Measurements from ENCODE around the gene IL20RB.

IL20RB gene

GRCh38 chr3:137041251-137041650, 83.5 kb downstream of the IL20RB start:
- Histone ChIP-seq H3K9me3 (ENCODE audit: low read depth, low read length) (no peaks in the 10 kb centered on the region), H3K36me3 (ENCODE audit: insufficient read depth, low read length) (no peaks in the 10 kb centered on the region), H3K4me3 (no peak overlapping the region), H3K27ac (no peak overlapping the region), H3K9ac (ENCODE audit: insufficient read length) (no peak overlapping the region)
- TF ChIP-seq POLR2AphosphoS5 (IDR thresholded peaks at IDR 0.05; ENCODE audit: borderline replicate concordance, low read depth, low read length) (no peak), EZH2 (IDR thresholded peaks at IDR 0.05) (no peak), FOXP2 (optimal IDR thresholded peaks at IDR 0.05; ENCODE audit: control extremely low read depth, extremely low read length, insufficient read depth) (no peak)
- no peak for DNase-seq (ENCODE audit: low read depth, low spot score)

GRCh38 chr3:137041686-137042085, 83.9 kb downstream of the IL20RB start:
- H3K9me3 ChIP-seq (ENCODE audit: low read depth, low read length), result no peaks in the 10 kb centered on the region
- no peak for DNase-seq (ENCODE audit: low read depth, low spot score)
- no peak overlapping the region for H3K27ac ChIP-seq
- H3K4me3 ChIP-seq, result no peak overlapping the region
- no peaks in the 10 kb centered on the region for H3K36me3 ChIP-seq (ENCODE audit: insufficient read depth, low read length)
- H3K9ac ChIP-seq (ENCODE audit: insufficient read length), result no peak overlapping the region
- no peak for TF ChIP-seq POLR2AphosphoS5 (IDR thresholded peaks at IDR 0.05; ENCODE audit: borderline replicate concordance, low read depth, low read length)
- TF ChIP-seq FOXP2 (optimal IDR thresholded peaks at IDR 0.05; ENCODE audit: control extremely low read depth, extremely low read length, insufficient read depth), result no peak
- TF ChIP-seq EZH2 (IDR thresholded peaks at IDR 0.05), result no peak

GRCh38 chr3:137046747-137047146, 89.0 kb downstream of the IL20RB start:
- TF ChIP-seq EZH2 (IDR thresholded peaks at IDR 0.05) (no peak), FOXP2 (optimal IDR thresholded peaks at IDR 0.05; ENCODE audit: control extremely low read depth, extremely low read length, insufficient read depth) (no peak), POLR2AphosphoS5 (IDR thresholded peaks at IDR 0.05; ENCODE audit: borderline replicate concordance, low read depth, low read length) (no peak)
- Histone ChIP-seq H3K9me3 (ENCODE audit: low read depth, low read length) (no peaks in the 10 kb centered on the region), H3K9ac (ENCODE audit: insufficient read length) (no peak overlapping the region), H3K4me3 (no peak overlapping the region), H3K36me3 (ENCODE audit: insufficient read depth, low read length) (no peaks in the 10 kb centered on the region), H3K27ac (no peak overlapping the region)
- DNase-seq (ENCODE audit: low read depth, low spot score), result no peak

GRCh38 chr3:137047240-137047639, 89.5 kb downstream of the IL20RB start:
- no peak for DNase-seq (ENCODE audit: low read depth, low spot score)

GRCh38 chr3:137050281-137050680, 92.5 kb downstream of the IL20RB start:
- Histone ChIP-seq H3K9me3 (ENCODE audit: low read depth, low read length) (no peaks in the 10 kb centered on the region), H3K27ac (no peak overlapping the region), H3K36me3 (ENCODE audit: insufficient read depth, low read length) (no peaks in the 10 kb centered on the region), H3K4me3 (no peak overlapping the region), H3K9ac (ENCODE audit: insufficient read length) (no peak overlapping the region)
- TF ChIP-seq EZH2 (IDR thresholded peaks at IDR 0.05) (no peak), FOXP2 (optimal IDR thresholded peaks at IDR 0.05; ENCODE audit: control extremely low read depth, extremely low read length, insufficient read depth) (no peak), POLR2AphosphoS5 (IDR thresholded peaks at IDR 0.05; ENCODE audit: borderline replicate concordance, low read depth, low read length) (no peak)
- no peak for DNase-seq (ENCODE audit: low read depth, low spot score)

More at GRCh38 chr3:137047240-137047639, 89.5 kb downstream of the IL20RB start:
- Histone ChIP-seq H3K9me3 (ENCODE audit: low read depth, low read length) (no peaks in the 10 kb centered on the region), H3K27ac (no peak overlapping the region), H3K9ac (ENCODE audit: insufficient read length) (no peak overlapping the region), H3K4me3 (no peak overlapping the region), H3K36me3 (ENCODE audit: insufficient read depth, low read length) (no peaks in the 10 kb centered on the region)
- TF ChIP-seq POLR2AphosphoS5 (IDR thresholded peaks at IDR 0.05; ENCODE audit: borderline replicate concordance, low read depth, low read length), result no peak
- TF ChIP-seq EZH2 (IDR thresholded peaks at IDR 0.05), result no peak
- no peak for TF ChIP-seq FOXP2 (optimal IDR thresholded peaks at IDR 0.05; ENCODE audit: control extremely low read depth, extremely low read length, insufficient read depth)

- Histone ChIP-seq H3K9me3 (ENCODE audit: low read depth, low read length) (no peaks in the 10 kb centered on the region), H3K36me3 (ENCODE audit: insufficient read depth, low read length) (no peaks in the 10 kb centered on the region), H3K4me3 (no peak overlapping the region), H3K9ac (ENCODE audit: insufficient read length) (no peak overlapping the region), H3K27ac (no peak overlapping the region)
- TF ChIP-seq POLR2AphosphoS5 (IDR thresholded peaks at IDR 0.05; ENCODE audit: borderline replicate concordance, low read depth, low read length), result no peak
- no peak for TF ChIP-seq EZH2 (IDR thresholded peaks at IDR 0.05)
- no peak for TF ChIP-seq FOXP2 (optimal IDR thresholded peaks at IDR 0.05; ENCODE audit: control extremely low read depth, extremely low read length, insufficient read depth)
- no peak for DNase-seq (ENCODE audit: low read depth, low spot score)
Observed at GRCh38 chr3:137052298-137052697, 94.5 kb downstream of the IL20RB start.
